ENCODE results near the gene TNPO1.

DNA sequence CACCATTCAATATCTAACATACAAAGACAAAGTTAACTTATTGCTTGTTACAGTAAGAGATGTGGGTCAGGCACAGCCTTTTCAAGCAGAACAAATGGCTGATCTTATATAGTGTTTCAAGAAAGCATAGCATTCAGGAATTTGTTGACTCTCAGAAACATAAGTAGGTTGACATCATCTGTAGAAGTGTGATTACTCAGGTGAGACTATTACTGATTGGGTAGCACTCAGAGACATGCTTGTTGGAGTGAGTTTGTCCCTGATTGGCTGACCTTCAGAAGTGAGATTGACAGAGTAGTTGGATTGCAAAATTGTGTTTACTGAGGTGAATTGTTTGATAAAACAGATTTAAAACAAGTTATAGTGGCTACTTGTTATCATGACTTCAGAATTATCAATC lies 30.7 kb upstream of the TNPO1 start:
- TF ChIP-seq, protein P1, sequence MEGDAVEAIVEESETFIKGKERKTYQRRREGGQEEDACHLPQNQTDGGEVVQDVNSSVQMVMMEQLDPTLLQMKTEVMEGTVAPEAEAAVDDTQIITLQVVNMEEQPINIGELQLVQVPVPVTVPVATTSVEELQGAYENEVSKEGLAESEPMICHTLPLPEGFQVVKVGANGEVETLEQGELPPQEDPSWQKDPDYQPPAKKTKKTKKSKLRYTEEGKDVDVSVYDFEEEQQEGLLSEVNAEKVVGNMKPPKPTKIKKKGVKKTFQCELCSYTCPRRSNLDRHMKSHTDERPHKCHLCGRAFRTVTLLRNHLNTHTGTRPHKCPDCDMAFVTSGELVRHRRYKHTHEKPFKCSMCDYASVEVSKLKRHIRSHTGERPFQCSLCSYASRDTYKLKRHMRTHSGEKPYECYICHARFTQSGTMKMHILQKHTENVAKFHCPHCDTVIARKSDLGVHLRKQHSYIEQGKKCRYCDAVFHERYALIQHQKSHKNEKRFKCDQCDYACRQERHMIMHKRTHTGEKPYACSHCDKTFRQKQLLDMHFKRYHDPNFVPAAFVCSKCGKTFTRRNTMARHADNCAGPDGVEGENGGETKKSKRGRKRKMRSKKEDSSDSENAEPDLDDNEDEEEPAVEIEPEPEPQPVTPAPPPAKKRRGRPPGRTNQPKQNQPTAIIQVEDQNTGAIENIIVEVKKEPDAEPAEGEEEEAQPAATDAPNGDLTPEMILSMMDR (conservative IDR thresholded peaks at IDR 0.05): no peak
- no peak for TF ChIP-seq EZH2 (IDR thresholded peaks at IDR 0.05; ENCODE audit: low read depth)
